Dedifferentiated amniotic fluid mesenchymal stem cell (primary cell): ENCODE results near the gene CCDC167.
"Not testable (repeated sequence)": the region's sequence is repeated elsewhere in the genome, so short reads cannot be mapped to it uniquely, and the experiment has no call there.

Experiments
- DNase-seq: peaks from one replicate; pipeline ENCODE4 v3.0.0-alpha.2; 2016; ENCODE audit errors: extremely low spot score

Gene CCDC167

GRCh38 chr6:37511201-37511600, 11.5 kb upstream of the CCDC167 start:
- DNase-seq = no peak

DNA sequence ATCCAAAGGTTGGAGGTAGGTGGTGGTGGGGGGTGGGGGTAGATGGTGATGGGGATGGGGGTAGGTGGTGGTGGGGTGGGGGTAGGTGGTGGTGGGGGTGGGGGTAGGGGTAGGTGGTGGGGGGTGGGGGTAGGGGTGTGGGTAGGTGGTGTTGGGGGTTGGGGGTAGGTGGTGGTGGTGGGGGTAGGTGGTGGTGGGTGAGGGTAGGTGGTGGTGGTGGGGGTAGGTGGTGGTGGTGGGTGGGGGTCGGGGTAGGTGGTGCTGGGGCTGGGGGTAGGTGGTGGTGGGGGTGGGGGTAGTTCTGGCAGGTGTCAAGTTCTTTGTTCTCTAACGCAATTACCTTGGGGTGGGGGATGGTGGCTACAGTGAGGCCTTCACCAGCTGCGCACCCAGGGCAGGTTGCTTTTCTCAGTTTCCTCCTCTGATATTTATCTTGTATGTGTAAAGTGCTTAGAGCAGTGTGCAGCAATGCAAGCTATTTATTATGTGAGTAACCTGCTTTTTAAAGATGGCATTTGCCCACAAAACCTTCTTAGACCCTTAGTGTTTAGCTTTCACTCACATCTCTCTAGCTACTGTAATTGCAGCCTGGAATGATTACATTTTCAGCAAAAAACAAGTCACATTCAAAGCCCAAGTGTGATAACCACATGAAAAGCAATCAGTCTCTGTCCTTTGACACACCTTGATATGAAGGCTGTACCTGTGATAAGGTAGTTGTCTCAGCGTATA, 8.2 kb upstream of the CCDC167 start:
- no peak for DNase-seq

DNA sequence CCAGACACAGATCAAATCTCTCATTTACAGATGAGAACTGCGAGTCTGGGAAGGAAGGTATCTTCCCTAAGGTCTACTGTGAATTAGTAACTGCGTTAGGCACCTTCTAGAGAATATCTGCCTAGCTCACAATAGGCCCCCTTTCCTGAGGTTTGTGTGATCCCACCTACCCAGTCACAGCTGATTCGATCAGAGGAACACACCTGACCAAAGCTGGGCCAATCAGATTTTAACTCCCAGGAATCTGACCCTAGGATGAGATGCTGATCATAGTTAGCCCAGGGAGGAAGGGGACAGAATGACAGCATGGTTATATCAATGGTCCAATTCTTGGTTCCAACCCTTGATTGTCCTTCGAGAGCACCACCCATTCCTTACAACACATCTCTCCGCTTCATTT, 7.4 kb upstream of the CCDC167 start:
- DNase-seq = no peak

DNA sequence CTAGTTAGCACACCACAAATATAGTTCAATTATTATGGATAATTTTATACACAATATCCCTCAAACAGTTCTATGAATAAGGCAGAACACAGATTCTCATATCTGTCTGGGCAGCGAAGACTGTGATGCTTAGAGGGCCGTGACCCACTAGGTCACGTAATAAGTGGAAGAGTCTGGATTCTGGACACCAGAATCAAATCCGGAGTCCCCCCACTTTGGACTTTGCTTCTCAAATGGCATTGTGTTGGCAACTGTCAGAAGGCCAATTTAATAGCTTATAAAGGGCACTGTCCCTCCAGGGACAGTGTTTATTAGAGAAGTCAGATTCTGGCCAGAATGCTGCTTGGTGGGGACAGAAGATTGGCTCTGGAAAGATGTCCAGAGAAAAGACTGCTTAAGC, 6.8 kb upstream of the CCDC167 start:
- DNase-seq = no peak

- DNase-seq = no peak
These were observed 4.3 kb upstream of the CCDC167 start for GRCh38 chr6:37504024-37504423.

DNA sequence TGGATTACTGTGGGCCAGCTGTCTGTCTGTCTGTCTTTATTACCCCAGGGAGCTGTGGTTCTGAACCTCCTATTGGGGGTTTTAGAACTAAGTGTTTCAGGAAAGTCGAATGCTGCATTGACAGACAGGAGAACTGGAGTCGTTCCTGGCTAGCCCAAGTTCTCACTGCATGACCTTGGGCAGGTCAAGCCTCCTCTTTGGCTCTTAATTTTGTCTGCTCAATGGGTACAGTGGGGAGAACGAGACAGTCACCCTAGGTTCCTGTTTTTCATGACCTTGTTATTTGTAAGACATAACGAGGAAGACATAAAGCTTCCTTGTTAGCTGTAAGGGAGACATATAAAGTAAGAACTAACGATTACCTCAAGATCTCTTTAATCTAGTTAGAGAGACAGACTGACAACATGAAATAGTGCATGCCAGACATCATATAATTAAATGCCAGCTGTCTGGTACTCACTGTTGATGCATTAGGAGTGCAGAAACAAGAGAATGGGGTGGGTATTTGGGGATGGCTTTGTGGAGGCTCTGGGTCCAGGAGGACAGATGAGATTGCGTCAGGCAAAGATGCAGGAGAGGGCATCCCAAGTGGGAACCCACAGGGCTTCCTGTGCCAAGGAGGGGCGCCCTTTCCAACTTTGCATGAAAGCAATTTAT, 3.7 kb upstream of the CCDC167 start:
- no peak for DNase-seq

GRCh38 chr6:37502703-37503291, 3.1 kb upstream of the CCDC167 start:
- DNase-seq = no peak

DNA sequence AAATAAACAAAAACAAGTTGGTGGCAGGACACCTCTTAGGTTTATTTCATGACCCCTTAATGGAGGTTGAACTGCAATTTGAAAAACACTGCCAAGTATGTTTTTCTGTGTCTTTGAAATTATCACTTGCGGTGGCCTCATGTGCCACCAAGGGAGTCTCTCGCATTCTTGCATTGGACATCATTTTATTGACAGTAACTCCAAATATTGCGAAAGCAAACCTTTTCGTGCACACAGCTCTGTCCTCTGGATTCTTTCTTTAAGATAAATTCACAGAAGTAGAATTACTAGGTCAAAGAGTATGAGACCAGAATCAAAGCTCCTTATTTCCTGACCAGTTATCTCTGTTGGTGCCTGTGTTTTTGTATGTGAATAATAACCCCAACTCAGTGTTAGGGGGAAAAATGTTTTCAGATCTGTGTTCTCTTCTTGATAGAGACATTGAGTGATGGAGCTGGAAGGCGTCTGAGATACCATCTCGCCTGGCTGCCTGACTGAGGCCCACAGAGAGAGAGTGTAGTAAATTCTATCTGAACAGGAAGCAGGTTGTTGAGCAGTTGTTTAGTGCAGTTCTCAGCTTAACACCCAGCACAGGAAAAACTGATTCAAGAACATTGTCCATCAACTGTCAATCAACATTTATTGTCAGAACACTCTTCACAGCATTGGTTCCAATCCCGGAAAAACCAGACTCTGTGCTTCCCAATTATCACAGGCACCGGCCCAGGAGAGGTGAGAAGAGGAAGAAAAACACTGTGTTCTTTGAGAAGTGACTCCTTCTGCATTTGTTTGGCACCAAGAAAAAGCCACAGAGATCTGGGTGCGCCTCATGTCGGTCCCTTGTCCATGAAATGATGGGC, 2.2 kb upstream of the CCDC167 start:
- DNase-seq = no peak

DNA sequence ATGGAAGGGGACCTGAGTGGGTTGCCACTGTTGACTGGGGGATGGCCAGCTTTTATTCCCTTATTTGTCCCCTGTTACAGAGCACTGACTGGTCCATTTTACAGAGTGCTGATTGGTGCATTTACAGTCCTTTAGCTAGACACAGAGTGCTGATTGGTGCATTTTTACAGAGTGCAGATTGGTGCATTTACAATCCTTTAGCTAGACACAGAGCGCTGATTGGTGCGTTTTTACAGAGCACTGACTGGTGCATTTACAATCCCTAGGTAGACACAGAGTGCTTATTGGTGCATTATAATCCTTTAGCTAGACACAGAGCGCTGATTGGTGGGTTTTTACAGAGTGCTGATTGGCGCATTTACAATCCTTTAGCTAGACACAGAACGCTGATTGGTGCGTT, 1.2 kb upstream of the CCDC167 start:
- not testable (repeated sequence) for DNase-seq

DNA sequence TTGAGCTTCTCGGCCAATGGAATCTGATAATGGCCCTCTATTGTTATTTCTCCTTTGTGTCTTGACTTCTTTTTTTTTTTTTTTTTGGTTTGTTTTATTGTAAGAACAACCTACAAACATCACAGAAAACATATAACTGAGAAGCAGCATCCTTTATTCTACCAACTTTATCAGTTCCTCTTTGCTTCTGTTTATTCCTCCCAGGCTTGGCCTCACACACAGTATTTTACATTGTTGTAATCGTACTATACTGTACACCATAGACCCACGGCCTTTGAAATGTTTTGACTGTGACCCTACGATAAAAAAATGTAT, 558 bp upstream of the CCDC167 start:
- DNase-seq = no peak

DNA sequence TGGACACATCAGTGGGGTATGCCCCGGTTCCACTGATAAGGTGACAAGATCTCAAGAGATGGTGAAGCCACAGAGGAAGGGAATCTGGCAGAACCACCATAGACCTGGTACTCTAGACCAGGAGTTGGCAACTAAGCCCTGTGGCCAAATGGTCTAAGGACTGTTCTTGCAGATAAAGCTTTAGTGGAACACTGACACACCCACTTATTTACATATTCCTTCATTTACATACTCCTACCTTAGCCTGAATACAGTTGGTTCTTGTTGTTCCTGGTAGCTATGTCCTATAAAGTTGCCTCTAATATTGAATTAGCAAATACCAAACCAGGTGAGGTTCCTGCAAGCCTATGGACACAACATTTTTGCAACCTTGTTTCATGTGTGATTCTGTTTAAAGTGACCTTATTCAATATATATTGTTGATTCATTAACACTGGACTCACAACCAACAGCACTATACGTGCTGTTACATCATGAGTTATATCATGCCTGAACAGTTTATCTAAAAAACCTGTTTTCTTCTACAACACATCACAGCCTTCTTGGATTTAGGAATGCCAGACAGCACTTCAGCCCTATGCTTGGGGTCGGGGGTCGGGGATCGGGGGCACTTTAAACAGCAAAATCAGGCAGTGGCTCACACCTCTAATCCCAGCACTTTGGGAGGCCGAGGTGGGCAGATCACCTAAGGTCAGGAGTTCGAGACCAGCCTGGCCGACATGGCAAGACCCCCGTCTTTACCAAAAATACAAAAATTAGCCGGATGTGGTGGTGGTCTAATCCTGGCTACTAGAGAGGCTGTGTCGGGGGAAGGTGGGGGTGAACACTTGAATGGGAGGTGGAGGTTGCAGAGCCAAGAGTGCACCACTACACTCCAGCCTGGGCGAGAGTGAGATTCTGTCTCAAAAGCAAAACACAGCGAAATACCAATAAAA, 2.5 kb downstream of the CCDC167 start:
- no peak for DNase-seq

GRCh38 chr6:37495244-37495934, 4.3 kb downstream of the CCDC167 start:
- DNase-seq = no peak

DNA sequence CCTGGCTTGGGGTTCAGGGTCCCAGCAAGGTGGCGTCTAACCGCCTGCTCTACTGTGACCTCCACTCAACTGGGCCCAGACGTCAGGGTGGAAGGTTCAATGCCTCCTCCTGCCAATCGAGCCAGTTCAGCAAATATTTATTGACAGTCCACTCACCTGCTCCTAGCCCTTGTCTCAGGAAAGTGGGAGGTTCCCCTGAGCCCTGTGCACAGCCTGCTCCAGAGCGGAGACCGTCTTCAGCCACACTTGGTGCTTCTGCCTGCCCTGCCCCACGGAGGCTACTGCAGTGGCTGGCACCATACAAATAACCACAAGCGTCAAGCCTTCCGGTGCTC, 6.1 kb downstream of the CCDC167 start:
- DNase-seq = no peak

DNA sequence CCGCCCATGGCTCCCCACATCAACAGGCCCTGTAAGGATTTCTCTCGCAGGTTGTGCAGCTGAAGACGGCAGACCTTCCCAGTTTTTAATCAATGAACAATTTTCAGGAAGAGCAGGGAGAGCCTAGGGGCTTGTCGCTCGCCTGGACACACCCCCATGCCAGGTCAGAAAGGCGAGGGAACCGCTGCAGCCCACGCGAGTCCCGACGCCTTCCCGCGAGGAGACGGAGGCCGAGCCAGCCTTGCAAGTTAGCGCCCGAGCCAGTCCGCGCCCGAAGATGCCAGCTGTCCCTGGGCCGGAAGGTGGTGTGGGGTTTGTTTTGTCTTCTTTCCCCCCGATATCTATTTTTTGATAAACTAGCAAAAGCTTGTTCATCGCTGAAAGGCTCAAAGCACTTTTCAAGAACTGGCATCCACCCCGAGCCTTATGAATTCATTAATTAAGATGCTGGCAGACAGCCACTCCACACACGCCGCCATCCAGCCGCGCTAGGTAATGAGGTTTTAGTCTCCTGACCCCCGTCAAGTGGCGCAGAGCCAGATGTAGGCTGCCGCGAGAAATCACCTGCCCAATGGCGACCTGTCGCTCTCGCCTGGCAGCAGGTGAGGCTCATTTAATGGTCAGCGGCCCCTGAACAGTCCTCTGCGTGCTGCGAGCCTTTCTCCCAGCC, 6.6 kb downstream of the CCDC167 start:
- DNase-seq = no peak

DNA sequence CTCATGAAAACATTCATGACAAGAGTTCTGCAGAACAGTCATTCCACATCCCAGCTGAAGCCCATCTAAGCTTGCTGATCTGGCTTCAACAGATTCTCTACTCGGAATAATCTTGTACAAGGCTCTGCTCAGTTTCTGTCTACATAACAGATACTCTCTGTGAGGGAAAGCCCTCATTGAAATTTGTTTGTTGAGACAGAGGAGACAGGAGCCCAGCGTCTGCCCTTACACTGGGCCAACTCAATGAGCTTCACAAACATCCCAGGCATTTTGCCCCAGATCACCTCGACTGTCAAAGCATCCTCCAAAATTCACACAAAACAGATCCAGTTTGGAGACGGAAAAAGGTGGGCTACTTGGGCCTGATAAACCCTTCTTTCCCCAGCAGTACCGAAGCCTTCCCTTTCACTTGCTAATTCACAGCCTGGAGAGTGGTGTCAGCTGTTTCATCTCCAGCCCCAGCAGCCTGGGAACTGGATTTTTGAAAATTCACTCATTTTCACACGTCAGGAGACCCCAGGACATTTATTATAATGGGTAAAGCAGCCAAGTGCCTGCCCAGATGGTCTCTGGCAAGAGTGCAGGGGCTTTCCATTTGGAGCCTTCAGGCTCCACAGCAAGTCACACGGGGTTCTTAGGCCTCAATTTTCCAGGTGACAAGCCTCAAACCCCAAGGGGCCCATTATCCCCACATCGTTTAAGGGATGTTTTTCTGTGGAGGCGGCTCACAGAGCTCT, 7.3 kb downstream of the CCDC167 start:
- DNase-seq = no peak

GRCh38 chr6:37491830-37492208, 7.9 kb downstream of the CCDC167 start:
- no peak for DNase-seq

GRCh38 chr6:37491171-37491829, 8.4 kb downstream of the CCDC167 start:
- no peak for DNase-seq

DNA sequence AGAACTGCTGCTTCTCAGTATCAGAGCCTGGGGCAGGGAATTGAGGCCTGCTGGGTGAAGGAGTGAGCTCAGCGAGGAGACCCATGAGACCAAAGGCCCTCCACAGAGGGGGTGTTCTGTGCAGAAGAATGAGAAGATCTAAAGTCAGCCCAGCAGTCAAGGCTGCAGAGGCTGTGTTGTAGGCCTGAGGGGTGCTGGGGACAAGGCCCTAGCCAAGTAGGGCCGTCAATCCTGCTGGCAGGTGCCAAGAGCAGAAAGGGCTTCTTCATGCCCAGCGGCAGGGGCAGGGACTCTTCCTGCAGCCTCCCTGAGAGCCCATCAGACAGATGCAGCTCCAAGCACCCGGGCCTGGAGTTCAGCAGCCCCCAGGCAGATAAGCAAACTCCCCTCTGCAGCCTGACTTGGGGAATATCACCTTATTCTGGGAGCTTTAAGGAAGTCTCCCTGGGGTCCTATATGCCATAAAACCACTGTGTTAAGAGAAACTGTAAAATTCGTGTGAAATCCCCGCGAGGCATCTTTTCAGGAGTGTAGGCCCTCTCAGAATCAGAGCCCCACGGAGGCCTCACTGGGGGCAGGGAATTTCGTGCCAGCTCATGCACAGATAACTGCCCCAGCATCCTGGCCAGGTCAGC, 9.0 kb downstream of the CCDC167 start:
- DNase-seq = no peak
